Liver (tissue), 9 donors: Measurements from ENCODE around the gene CSF2RB. TPM values are rescaled to one million over a fixed set of nuclear protein-coding genes. Genes with fewer than 3 reads are reported as not detected.

Source experiments
- DNase-seq: peaks from one replicate; pipeline ENCODE4 v3.0.0-alpha.2; 2017; ENCODE audit warnings: low spot score
- H3K27ac ChIP-seq, 2 donors: one replicate each; pipeline ENCODE4 v1.7.0; 2013; ENCODE audit warnings: inconsistent platforms in 2 of 2, low read length in 2 of 2, control low read depth in 1 of 2, low read depth in 1 of 2, mild to moderate bottlenecking in 1 of 2
- H3K27me3 ChIP-seq, 4 donors: one replicate each; pipeline versions ENCODE4 v1.6.1 to v1.7.0; 2013; ENCODE audit warnings: low read length in 3 of 4, inconsistent platforms in 1 of 4, mild to moderate bottlenecking in 1 of 4, moderate library complexity in 1 of 4; ENCODE audit not compliant: control insufficient read depth in 4 of 4, insufficient read depth in 4 of 4
- H3K36me3 ChIP-seq, 4 donors: one replicate each; pipeline versions ENCODE4 v1.6.1 to v1.7.0; 2013; ENCODE audit warnings: low read length in 3 of 4, mild to moderate bottlenecking in 3 of 4, low read depth in 1 of 4, moderate library complexity in 1 of 4; ENCODE audit not compliant: control insufficient read depth in 4 of 4, insufficient read depth in 3 of 4
- H3K4me1 ChIP-seq, 4 donors: one replicate each; pipeline versions ENCODE4 v1.6.1 to v1.7.0; 2013; ENCODE audit warnings: low read length in 3 of 4, mild to moderate bottlenecking in 3 of 4, moderate library complexity in 1 of 4; ENCODE audit not compliant: control insufficient read depth in 4 of 4, insufficient read depth in 4 of 4
- H3K4me3 ChIP-seq, 3 donors: one replicate each; pipeline versions ENCODE4 v1.6.1 to v1.7.0; 2013; ENCODE audit warnings: low read length in 3 of 3, control low read depth in 1 of 3, low read depth in 1 of 3, mild to moderate bottlenecking in 1 of 3
- H3K9ac ChIP-seq, 2 donors: one replicate each; pipeline ENCODE4 v1.7.0; 2013; ENCODE audit warnings: low read length in 2 of 2, mild to moderate bottlenecking in 2 of 2, moderate library complexity in 2 of 2, control low read depth in 1 of 2, low read depth in 1 of 2
- H3K9me3 ChIP-seq, 4 donors: one replicate each; pipeline versions ENCODE4 v1.6.1 to v1.7.0; 2013; ENCODE audit warnings: low read length in 3 of 4; ENCODE audit not compliant: control insufficient read depth in 4 of 4
- ATF3 ChIP-seq: IDR thresholded peaks from 2 replicates; pipeline ENCODE4 v1.6.1; 2016; ENCODE audit warnings: antibody characterized with exemption
- EGR1 ChIP-seq, 2 donors: IDR thresholded peaks; 2 replicates each; pipeline ENCODE4 v1.6.1; 2016 to 2018; ENCODE audit warnings: antibody characterized with exemption in 2 of 2, low read depth in 2 of 2
- FOXA1 ChIP-seq: IDR thresholded peaks from 2 replicates; pipeline ENCODE4 v1.6.1; 2016; ENCODE audit warnings: antibody characterized with exemption
- FOXA2 ChIP-seq: IDR thresholded peaks from 2 replicates; pipeline ENCODE4 v1.6.1; 2016; ENCODE audit warnings: antibody characterized with exemption
- GABPA ChIP-seq, 2 donors: IDR thresholded peaks in 1 of 2; conservative IDR thresholded peaks in 1 of 2; 2 replicates each; pipeline ENCODE4 v1.6.1; 2016; ENCODE audit warnings: antibody characterized with exemption in 2 of 2, mild to moderate bottlenecking in 1 of 2, moderate library complexity in 1 of 2
- HNF4A ChIP-seq, 2 donors: conservative IDR thresholded peaks; 2 replicates each; pipeline ENCODE4 v1.6.1; 2016; ENCODE audit warnings: antibody characterized with exemption in 2 of 2, mild to moderate bottlenecking in 2 of 2
- JUND ChIP-seq, 2 donors: IDR thresholded peaks; 2 replicates each; pipeline ENCODE4 v1.6.1; 2016; ENCODE audit warnings: antibody characterized with exemption in 2 of 2
- RAD21 ChIP-seq, 2 donors: IDR thresholded peaks; 2 replicates each; pipeline ENCODE4 v1.6.1; 2016; ENCODE audit warnings: antibody characterized with exemption in 2 of 2, mild to moderate bottlenecking in 2 of 2
- REST ChIP-seq: IDR thresholded peaks from 2 replicates; pipeline ENCODE4 v1.6.1; 2016; ENCODE audit warnings: antibody characterized with exemption, mild to moderate bottlenecking
- RXRA ChIP-seq, 2 donors: IDR thresholded peaks; 2 replicates each; pipeline ENCODE4 v1.6.1; 2017 to 2018; ENCODE audit warnings: antibody characterized with exemption in 2 of 2, mild to moderate bottlenecking in 1 of 2
- SP1 ChIP-seq: IDR thresholded peaks from 2 replicates; pipeline ENCODE4 v1.6.1; 2018; ENCODE audit warnings: antibody characterized with exemption, mild to moderate bottlenecking
- TAF1 ChIP-seq: conservative IDR thresholded peaks from 2 replicates; pipeline ENCODE4 v1.6.1; 2016; ENCODE audit warnings: antibody characterized with exemption, mild to moderate bottlenecking
- ZBTB33 ChIP-seq: IDR thresholded peaks from 2 replicates; pipeline ENCODE4 v1.6.1; 2016; ENCODE audit warnings: antibody characterized with exemption
- whole genome bisulfite sequencing: extraction: QIAGEN DNeasy Blood & Tissue Kit; methylation state at CpG from one replicate; pipeline ENCODE4 v1.1.7; 2013; 5-methylcytosine and 5-hydroxymethylcytosine counted together
- polyA plus RNA-seq, 2 donors: library from polyadenylated mRNA; stranded (reverse) in 1 of 2; unstranded in 1 of 2; fragments of 200-250 nt in 1 of 2; fragments of >200 nt in 1 of 2; fragmentation: Nextera tagmentation in 1 of 2; extraction: Ambion mirVana in 1 of 2; gene quantifications; one replicate each; pipeline versions ENCODE4 v1.2.1 to v1.2.3, GENCODE V29; 2013 to 2015
- total RNA-seq, 2 donors: library from RNA; depleted of rRNA; stranded (reverse); fragments of >200 nt; gene quantifications; one replicate each; pipeline ENCODE4 v1.2.3, GENCODE V29; 2014
- donor health status: healthy.
- donor health status: healthy.
- donor health status: healthy.
- donor health status: healthy.
- donor health status: healthy.

The CSF2RB gene
- total and polyA plus RNA-seq, 4 donors = 0.72 to 10.5 (median 2.3) TPM

DNA sequence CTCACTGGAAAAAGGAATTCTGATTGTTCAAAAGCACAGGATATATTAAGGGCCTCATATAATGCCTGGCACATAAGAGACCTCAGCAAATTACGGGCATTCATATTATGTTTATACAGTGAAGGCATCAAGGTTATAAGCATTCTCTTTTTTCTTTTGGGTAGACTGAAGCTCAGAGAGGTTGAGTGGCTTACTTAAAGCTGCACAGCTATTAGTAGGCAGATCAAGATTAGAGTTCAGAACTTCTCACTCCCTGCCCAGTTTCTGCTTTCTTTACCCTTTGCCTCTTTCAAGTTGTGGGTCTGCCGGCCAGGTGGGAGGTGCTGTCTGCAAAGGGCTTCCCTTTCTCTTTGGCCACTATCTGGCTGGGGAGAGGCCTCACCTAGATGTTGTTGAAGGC, 18.0 kb downstream of the CSF2RB start (continued):
- no peak for TF ChIP-seq FOXA2
- no peak for TF ChIP-seq RXRA (IDR thresholded peaks at IDR 0.05)
- no peak for TF ChIP-seq TAF1
- TF ChIP-seq GABPA (IDR thresholded peaks at IDR 0.05 in 1 of 2, conservative IDR thresholded peaks at IDR 0.05 in 1 of 2) = no peak

- H3K27me3 ChIP-seq = no peaks in the 10 kb centered on the region
- TF ChIP-seq FOXA1 (no peak), EGR1 (IDR thresholded peaks at IDR 0.05; ENCODE audit: low read depth in 2 of 2) (no peak), JUND (IDR thresholded peaks at IDR 0.05) (no peak), ZBTB33 (no peak), SP1 (no peak), HNF4A (conservative IDR thresholded peaks at IDR 0.05) (no peak), TAF1 (no peak), ATF3 (no peak), REST (no peak)
- WGBS = 90% methylated on average over 25 of the region's 25 CpGs
- H3K9me3 ChIP-seq = no peaks in the 10 kb centered on the region
- H3K36me3 ChIP-seq = no peaks in the 10 kb centered on the region
- DNase-seq = no peak
- H3K9ac ChIP-seq = no peak overlapping the region
- no peaks in the 10 kb centered on the region for H3K4me1 ChIP-seq
- no peak overlapping the region for H3K4me3 ChIP-seq
- H3K27ac ChIP-seq = no peak overlapping the region
Measured at GRCh38 chr22:36933629-36934417, 20.4 kb downstream of the CSF2RB start.

DNA sequence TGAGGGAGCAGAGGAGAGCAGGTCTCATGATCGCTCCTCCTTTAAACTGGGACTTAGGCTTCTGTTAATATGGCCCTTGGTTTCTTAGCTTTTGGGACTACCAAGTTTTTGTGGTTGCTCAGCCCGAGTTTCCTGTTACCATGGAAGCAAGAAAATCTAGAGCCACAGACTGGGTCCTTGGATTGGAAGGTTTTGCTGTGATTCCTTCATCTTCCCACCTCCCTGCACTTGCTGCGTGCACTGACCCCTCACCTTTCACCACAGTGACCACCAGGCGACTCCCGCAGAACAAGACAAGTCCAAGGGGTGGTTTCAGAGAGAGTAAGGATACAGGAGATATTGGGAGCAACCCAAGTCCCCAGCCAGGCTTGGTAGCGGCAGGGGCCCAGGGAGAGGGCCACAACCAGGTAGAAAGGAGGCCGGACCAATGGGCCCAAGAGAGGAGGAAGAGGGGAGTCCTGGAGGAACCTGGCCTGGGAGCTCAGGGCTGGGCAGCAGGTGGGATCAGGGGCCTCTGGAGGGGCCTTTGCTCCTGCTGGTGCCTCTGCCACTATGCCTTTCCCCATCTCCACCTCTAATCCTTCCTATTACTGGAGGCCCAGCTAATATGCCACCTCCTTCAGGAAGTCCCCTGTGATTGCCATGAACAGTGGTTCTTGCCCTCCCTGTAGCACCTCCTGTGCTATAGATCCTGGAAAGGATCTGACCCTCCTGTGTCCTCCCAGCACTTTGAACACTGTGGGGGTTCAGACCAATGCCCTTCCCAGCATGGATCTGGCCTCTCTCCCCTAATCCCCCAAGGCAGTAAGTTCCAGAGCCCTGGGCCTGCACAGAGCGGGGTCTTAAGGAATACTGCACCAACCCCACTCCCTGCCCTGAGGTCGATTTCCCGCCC, 21.2 kb downstream of the CSF2RB start:
- whole genome bisulfite sequencing = 92% methylated on average over 10 of the region's 10 CpGs

More for the DNA sequence above, 21.2 kb downstream of the CSF2RB start:
- Histone ChIP-seq H3K27me3 (no peaks in the 10 kb centered on the region), H3K27ac (no peak overlapping the region), H3K9me3 (no peaks in the 10 kb centered on the region), H3K9ac (no peak overlapping the region), H3K4me3 (no peak overlapping the region), H3K36me3 (no peaks in the 10 kb centered on the region), H3K4me1 (no peaks in the 10 kb centered on the region)
- TF ChIP-seq ZBTB33 (no peak), GABPA (IDR thresholded peaks at IDR 0.05 in 1 of 2, conservative IDR thresholded peaks at IDR 0.05 in 1 of 2) (no peak), EGR1 (IDR thresholded peaks at IDR 0.05; ENCODE audit: low read depth in 2 of 2) (no peak), SP1 (no peak), REST (no peak), RAD21 (IDR thresholded peaks at IDR 0.05) (no peak)
- DNase-seq = peak; percentile 21
